Parietal lobe (tissue), 2 donors: ENCODE measurements around the gene KRT36. TPM values are rescaled to one million over a fixed set of nuclear protein-coding genes. Genes with fewer than 3 reads are reported as not detected.

Experiments used
- small RNA-seq: library from RNA; depleted of rRNA; stranded (forward); fragments of <200 nt; gene quantifications from one replicate; pipeline ENCODE3, GENCODE V24; 2014; ENCODE audit warnings: low replicate concordance
- total RNA-seq: library from RNA; depleted of rRNA; stranded (reverse); fragments of >200 nt; gene quantifications from one replicate; pipeline ENCODE4 v1.2.3, GENCODE V29; 2014

The KRT36 gene
- total RNA-seq: not detected

GRCh38 chr17:41489531-41489930 lies at the start of gene KRT36:
TSS of gene KRT36 (minus strand) at chr17:41489910. CDS start at chr17:41489864, 46 bp downstream.

DNA sequence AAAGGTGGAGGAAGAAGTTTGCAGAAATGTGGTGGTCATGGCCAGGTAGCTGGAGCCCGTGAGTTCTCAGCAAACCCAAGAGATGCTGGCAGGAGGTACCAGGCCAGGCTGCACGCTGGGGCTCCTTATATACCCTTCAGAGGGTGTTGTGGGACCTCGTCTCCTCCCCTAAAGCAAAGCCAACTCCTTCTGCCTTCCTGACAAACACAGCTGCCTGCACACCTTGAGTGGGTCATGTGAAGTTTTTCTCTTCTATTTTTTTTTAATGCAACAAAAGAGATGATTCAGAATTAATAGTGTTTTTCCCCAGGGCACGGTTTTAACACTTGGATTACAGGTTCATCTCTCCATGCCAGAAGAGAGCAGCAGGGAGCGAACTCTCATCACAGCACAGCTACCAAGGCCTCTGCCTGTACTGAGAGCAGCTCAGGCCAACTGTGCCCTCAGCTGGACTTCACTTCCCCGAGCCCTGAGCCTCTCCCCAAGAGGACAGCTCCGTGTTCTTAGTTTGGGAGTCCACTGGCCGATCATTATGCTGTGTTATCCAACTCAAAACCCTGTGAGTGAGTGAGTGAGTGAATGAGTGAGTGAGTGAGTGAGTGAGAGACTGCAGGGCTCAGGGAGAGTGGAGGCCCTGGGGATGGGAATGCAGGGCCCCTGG lies 29.2 kb upstream of the KRT36 start, which contains the start of gene KRT15:
KRT15 (minus strand) TSS at position 102 of the 661 bp plus-strand sequence; CDS start at position 39, 63 bp downstream.

DNA sequence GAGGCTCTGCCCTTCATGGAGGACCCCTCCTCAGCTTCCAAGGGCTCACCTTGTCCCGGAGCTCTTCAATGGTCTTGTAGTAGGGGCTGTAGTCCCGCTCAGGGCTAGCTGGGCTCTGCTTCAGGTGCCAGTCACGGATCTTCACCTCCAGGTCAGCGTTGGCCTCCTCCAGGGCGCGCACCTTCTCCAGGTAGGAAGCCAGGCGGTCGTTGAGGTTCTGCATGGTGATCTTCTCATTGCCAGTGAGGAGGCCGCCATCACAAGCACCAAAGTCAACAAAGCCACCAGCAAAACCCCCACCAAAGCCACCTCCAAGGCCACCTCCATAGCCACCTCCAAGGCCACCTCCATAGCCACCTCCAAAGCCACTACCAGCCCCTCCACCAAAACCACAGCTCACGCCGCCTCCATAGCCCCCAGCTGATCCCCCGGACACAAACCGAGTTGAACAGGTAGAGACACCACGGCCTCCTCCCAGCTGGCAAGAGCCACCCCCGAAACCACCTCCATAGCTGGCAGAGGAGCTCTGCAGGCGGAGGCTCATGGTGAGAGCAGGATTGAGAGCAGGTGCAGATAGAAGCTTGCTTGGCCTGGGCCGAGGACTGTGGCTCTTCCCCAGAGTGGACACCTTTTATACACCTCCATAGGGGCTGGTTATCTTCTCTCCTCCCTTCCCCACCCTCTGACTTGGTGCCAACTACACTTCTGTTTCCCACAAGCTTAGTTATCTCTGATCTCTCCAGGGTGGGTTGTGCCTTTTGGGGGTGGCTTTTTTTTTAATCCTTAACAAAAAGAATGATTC lies 15.5 kb upstream of the KRT36 start, which contains the start of gene KRT13:
KRT13 (minus strand) TSS at position 606 of the 802 bp plus-strand sequence; CDS start at position 544, 62 bp downstream.

GRCh38 chr17:41481036-41481435 lies 8.7 kb downstream of the KRT36 start, which contains the start of gene KRT35:
TSS of gene KRT35 (minus strand) at chr17:41481151. CDS start at chr17:41481097, 54 bp downstream.

GRCh38 chr17:41466988-41467387 lies 22.7 kb downstream of the KRT36 start, which contains the start of gene KRT32:
TSS of gene KRT32 (minus strand) at chr17:41467386. CDS start at chr17:41467325, 61 bp downstream.

DNA sequence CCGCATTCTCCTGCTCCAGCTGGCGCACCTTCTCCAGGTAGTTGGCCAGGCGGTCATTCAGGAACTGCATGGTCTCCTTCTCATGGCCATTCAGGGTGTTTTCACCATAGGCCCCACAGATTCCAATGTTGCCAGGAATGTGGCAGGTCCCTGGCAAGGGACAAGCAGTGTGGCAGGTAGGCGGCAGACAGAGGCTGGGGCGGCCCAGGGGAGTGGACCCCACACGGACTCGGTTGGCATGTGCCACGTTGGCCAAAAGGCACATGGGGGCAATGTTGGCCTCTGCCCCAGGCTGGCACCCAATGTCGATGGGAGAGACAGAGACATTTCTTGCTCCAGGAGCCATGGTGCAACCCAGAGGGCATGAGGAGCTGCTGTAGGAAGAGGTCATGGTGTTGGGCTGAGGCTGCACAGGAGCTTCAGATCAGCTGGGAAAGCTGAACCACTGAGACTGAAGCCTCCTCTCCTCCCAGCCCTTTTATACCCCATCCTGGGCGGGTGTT lies 49.1 kb downstream of the KRT36 start, which contains the start of gene KRT38:
KRT38 (minus strand) TSS at position 453 of the 503 bp plus-strand sequence; CDS start at position 391, 62 bp downstream.

Small RNAs within 50 kb of the gene (small RNA-seq; reads per million reads assigned to genes)
- 4.7 reads per million, percentile 86 among the genes with 10 or more reads in this experiment for gene RNU2-32P

Other genes starting within 250 kb of the KRT36 start
- not detected for gene KRTAP9-4, start 240.2 kb downstream of the KRT36 start, total RNA-seq
- not detected for gene KRTAP9-9, start 234.5 kb downstream of the KRT36 start, total RNA-seq
- not detected for gene KRTAP9-6, start 224.5 kb downstream of the KRT36 start, total RNA-seq
- not detected for gene KRTAP9-7, start 214.2 kb downstream of the KRT36 start, total RNA-seq
- gene KRTAP29-1, start 187.1 kb downstream of the KRT36 start, total RNA-seq: not detected
- not detected for gene KRTAP16-1, start 180.6 kb downstream of the KRT36 start, total RNA-seq
- gene KRTAP17-1, start 174.2 kb downstream of the KRT36 start, total RNA-seq: not detected
- not detected for gene KRT33A, start 139.1 kb downstream of the KRT36 start, total RNA-seq
- gene KRT33B, start 120.1 kb downstream of the KRT36 start, total RNA-seq: not detected
- 0.94 TPM for gene KRT34, start 107.6 kb downstream of the KRT36 start, total RNA-seq
- gene KRT31, start 92.3 kb downstream of the KRT36 start, total RNA-seq: 0.94 TPM
- not detected for gene KRT37, start 65.3 kb downstream of the KRT36 start, total RNA-seq
- not detected for gene KRT38, start 48.9 kb downstream of the KRT36 start, total RNA-seq
- gene KRT32, start 22.5 kb downstream of the KRT36 start, total RNA-seq: not detected
- not detected for gene KRT35, start 8.8 kb downstream of the KRT36 start, total RNA-seq
- gene KRT13, start 15.7 kb upstream of the KRT36 start, total RNA-seq: not detected
- gene KRT15, start 29.0 kb upstream of the KRT36 start, total RNA-seq: not detected
- 5.9 TPM for gene KRT19, start 38.4 kb upstream of the KRT36 start, total RNA-seq
- gene KRT9, start 82.1 kb upstream of the KRT36 start, total RNA-seq: not detected
- gene KRT14, start 97.0 kb upstream of the KRT36 start, total RNA-seq: not detected
- not detected for gene KRT16, start 122.9 kb upstream of the KRT36 start, total RNA-seq
- not detected for gene KRT17, start 134.7 kb upstream of the KRT36 start, total RNA-seq
- gene EIF1, start 199.0 kb upstream of the KRT36 start, total RNA-seq: 110 TPM
- not detected for gene GAST, start 222.4 kb upstream of the KRT36 start, total RNA-seq
- 0.31 TPM for gene HAP1, start 244.7 kb upstream of the KRT36 start, total RNA-seq